GM21390 (cell line): ENCODE measurements around the gene MRPL21.
"Not testable (repeated sequence)": the region's sequence is repeated elsewhere in the genome, so short reads cannot be mapped to it uniquely, and the experiment has no call there.

Source experiments
- ATAC-seq: cut with Tn5 transposase; IDR thresholded peaks from one replicate; pipeline ENCODE4 v1.9.1; 2021; ENCODE audit not compliant: unreplicated experiment

Gene MRPL21

DNA sequence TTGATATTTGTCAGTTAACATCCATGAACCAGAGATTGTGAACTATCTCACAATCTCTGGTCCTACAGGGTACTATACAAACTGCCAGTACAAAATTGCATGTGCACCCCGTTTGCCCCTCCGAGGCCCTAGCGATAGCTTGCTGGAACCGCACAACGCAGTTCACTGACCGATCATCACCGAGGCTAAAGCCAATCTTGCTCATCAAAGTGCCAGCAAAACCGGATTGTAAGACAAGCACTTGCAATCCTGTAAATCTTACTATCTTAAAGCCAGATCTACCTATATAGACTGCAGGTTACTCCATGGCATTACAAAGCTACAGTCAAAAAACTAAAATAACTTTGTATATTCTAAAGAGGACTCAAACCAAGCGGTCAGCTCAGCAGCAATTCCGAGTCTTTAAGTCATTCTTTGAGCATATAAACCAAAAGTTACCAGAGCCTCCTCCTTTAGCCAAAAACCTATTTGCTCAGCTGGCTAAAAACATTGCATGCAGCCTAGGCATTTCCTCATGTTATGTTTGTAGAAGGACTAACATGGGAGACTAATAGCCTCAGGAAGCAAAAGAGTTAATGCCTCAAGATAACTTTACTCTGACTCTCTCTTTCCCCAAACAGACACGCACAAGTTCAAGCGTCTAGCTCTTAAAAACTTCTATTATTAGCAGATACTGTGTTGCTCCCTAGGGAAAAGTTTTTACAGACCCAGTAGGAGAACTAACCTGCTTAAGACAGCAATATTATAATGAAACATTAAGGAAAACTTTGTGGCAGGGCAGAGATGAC, 31.2 kb downstream of the MRPL21 start:
- ATAC-seq = no peak

DNA sequence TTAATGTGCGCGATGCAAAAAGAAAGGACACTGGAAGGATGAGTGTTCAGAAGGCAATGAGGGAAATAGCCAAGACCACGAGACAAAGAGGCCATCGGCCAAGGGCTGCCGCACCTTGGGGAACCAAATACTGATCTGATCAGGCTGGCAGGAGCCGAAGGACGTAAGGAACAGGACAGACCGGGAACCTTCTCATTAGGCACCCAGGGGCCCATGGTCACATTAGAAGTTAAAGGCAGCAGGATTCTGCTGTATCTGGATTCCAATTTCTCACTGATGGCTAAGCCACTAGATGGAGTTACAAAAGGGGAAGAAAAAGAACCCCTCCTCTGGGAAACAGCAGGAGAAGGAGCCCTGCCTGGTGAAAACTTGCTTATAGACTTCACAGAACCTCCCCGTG, 33.2 kb downstream of the MRPL21 start:
- ATAC-seq = no peak

DNA sequence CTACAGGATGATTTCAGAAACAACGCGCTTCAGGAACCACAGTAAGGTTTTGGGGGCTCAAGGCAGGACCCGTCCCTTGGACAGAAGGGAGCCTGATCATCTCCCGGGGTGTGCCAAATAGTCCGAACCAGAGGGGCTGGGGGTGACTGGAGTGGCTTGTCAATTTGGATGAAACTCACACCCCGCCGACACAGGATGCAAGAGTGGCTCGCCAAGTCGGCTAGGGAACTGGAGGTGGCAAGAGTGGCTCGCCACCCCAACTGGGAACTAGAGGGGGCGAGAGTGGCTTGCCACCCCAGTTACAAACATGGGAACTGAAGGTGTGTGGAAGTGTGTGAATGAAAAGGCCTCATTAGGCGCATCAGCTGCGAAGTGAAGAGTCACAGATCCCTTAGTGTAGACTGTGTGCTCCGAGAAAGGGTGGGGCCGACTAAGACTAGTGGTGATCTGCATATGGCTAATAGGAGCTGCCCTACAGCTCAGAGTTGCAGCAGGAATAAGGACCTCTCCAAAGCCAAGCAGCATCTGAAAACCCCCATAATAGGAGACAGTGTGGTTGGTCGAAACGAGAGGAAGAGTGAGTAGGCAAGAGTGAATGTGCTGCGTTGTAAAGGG, 35.3 kb downstream of the MRPL21 start:
- no peak for ATAC-seq

- no peak for ATAC-seq
Measured at GRCh38 chr11:68867066-68867465, 36.6 kb downstream of the MRPL21 start.

- ATAC-seq = no peak
Measured at GRCh38 chr11:68865241-68865640, 38.4 kb downstream of the MRPL21 start.

GRCh38 chr11:68863553-68864265, 39.9 kb downstream of the MRPL21 start:
- no peak for ATAC-seq

DNA sequence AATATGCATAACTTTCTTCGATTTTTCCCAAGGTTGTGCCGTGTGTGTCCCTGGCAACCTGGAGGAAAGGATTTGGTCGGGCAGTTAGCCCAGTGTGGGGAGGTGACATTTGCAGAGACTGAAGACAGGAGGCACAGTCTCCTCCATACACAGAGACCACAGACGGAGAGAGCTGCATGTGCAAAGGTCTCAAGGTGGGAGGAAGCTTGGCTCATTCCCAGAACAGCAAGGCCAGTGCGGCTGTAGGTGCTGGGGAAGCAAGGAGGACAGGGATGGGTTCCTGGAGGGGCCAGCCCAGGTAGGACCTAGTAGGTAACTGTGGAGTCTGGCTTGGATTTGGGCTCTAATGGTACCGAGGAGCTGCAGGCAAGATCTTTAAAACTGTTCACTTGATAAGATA, 41.2 kb downstream of the MRPL21 start:
- no peak for ATAC-seq

DNA sequence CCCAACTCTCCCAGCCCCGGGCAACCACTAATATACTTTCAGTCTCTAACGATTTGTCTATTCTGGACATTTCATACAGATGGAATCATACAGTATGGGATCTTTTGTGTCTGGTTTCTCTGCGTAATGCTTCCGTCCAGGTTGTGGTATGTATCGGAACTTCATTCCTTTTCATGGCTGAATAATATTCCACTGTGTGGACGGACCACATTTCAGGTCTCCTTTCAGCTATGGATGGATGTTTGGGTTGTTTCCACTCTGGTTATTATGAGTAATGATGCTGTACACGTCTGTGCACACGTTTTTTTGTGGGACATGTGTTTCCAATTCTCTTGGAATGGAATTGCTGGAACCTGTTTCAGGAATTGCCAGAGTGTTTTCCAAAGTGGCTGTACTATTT, 44.5 kb downstream of the MRPL21 start:
- no peak for ATAC-seq

GRCh38 chr11:68857037-68857586, 46.5 kb downstream of the MRPL21 start:
- ATAC-seq = no peak

GRCh38 chr11:68856425-68857030, 47.1 kb downstream of the MRPL21 start:
- not testable (repeated sequence) for ATAC-seq

- no peak for ATAC-seq
Measured at GRCh38 chr11:68855205-68855981, 48.2 kb downstream of the MRPL21 start.

DNA sequence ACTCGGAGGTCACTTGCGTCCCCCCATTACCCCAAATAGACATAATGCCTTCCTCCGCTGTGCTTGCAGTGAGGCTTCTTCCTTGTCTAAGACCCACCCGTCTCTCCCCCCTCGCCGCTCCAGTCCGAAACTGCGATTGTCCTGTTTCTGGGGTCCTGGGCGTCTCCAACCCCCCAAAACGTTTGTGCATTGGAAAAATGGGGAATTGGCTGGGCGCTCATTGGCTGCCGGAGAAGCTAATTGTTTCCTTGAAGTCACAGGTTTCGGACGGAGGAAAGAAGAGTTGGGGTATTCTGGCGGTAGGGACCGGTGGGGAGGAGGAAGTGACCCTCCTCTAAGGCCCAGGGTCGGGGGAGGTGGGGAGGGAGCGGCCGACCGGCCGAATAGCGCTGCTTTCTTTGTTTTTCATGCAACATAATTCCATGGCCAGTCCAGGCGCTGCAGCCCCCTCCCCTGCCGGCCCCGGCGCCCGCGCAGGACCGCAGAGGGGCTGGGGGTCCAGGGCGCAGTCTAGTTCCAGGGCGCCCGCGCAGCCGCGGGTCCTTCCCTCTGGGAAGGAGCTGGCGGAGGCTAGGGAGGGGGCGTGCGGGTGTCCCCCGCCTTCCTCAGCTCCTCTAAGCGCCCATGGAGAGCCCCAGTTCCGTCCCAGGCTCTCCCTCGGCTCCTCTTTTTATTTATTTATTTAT, 49.2 kb downstream of the MRPL21 start:
- ATAC-seq = no peak

DNA sequence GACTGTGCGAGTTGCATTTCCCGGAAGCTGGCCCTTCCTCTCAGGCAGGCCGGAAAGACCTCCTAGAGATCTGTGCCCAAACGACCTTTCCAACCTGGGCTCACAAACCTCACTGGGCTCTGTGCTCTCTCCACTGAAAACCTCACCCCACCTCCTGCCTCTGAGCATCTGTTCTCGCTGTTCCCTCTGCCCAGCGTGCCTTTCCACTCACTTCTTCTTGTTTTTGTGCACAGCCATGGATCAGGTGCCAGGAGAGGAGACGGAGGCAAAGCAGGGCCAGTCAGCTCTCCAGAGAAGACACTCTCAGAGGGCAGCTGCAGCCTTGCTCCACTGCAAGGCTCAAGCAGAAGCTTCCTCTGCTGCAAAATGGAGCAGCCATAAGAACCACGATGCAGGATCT, 51.0 kb downstream of the MRPL21 start:
- no peak for ATAC-seq

DNA sequence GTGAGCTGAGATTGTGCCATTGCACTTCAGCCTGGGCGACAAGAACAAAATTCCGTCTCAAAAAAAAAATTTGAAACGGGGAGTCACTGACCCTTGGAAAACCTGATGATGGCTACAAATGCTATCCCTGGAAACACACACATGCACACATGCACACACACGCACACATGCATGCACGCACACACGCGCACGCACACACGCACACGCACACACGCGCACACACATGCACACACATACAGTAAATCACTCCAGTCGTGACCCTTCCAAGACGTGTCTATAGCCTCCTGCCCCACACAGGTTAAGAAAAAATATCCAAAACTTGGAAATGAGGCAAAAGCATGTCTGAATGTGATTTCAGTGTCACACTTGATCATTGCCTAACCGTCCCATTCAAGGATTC, 55.2 kb downstream of the MRPL21 start:
- ATAC-seq = no peak

GRCh38 chr11:68847395-68847794, 56.2 kb downstream of the MRPL21 start:
- no peak for ATAC-seq

GRCh38 chr11:68845351-68846002, 58.2 kb downstream of the MRPL21 start:
- no peak for ATAC-seq

GRCh38 chr11:68844801-68845200, 58.8 kb downstream of the MRPL21 start:
- no peak for ATAC-seq

DNA sequence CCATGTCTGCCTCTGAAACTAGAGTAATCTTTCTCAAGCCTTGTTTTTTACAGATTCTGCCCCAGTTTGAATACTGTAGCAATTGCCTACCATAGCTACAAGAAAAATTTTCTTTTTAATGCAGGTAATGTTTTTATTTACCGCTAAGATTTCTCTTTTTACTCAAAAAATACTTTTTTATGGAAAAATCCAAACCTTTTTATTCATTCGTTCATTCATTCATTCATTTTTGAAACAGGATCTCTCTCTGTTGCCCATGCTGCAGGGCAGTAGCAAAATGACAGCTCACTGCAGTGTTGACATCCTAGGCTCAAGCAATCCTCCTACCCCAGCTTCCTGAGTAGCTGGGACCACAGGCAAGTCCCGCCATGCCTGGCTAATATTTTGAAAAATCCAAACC, 59.3 kb downstream of the MRPL21 start:
- no peak for ATAC-seq

DNA sequence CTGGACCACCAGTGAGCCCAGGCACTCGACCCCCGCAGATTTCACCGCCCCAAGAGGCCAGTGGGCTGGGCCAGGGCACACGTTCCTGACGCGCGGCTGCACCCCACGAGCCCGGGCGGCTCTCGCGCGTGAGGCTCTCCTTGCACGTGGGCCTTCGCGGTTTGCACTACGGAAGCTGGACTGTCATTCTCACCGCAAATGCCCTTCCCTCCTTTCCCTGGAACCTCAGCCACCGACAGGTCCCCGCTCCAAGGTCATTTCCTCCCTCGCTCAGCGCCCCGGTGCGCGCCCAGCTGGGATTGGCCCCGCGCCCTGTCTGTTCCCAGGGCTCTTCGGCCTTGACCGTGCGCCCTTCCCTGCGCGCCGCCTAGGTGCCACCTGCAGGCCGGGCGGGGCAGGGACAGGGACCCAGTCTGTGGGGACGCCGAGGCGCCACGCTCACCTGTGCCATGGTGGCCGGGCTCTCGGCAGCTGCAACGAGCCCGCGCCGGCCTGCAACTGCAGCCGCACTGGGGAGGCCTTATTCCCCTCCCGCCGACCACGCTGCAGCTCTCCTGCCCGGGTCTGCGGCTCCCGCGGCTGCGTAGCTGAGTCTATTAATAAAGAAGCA, 59.8 kb downstream of the MRPL21 start:
- ATAC-seq = peak; percentile 40
